H9 (cell line): ENCODE results near the gene ROBO2. TPM values are rescaled to one million over a fixed set of nuclear protein-coding genes. Genes with fewer than 3 reads are reported as not detected.

Experiments
- DNase-seq: peaks from one replicate; pipeline ENCODE4 v3.0.0-alpha.2; 2017
- H2AFZ ChIP-seq: one replicate; pipeline ENCODE4 v1.6.1; 2013; ENCODE audit warnings: mild to moderate bottlenecking, low read length, control low read depth, moderate library complexity
- H2AK5ac ChIP-seq: 2 replicates; pipeline ENCODE4 v1.6.1; 2013; ENCODE audit warnings: low read length, control low read depth, mixed read lengths; ENCODE audit not compliant: insufficient read length
- H2BK120ac ChIP-seq: one replicate; pipeline ENCODE4 v1.6.1; 2013; ENCODE audit warnings: low read depth, mild to moderate bottlenecking, low read length, control low read depth, inconsistent platforms; ENCODE audit not compliant: poor library complexity, severe bottlenecking
- H2BK12ac ChIP-seq: 2 replicates; pipeline ENCODE4 v1.6.1; 2013; ENCODE audit warnings: low read length, control low read depth, mixed read lengths, low read depth; ENCODE audit not compliant: insufficient read length
- H2BK15ac ChIP-seq: 2 replicates; pipeline ENCODE4 v1.6.1; 2013; ENCODE audit warnings: low read depth, low read length, control low read depth
- H2BK20ac ChIP-seq: one replicate; pipeline ENCODE4 v1.6.1; 2013; ENCODE audit warnings: low read depth, mild to moderate bottlenecking, low read length, control low read depth, inconsistent platforms; ENCODE audit not compliant: poor library complexity, severe bottlenecking
- H2BK5ac ChIP-seq: 2 replicates; pipeline ENCODE4 v1.6.1; 2013; ENCODE audit warnings: low read length, control low read depth, mixed read lengths; ENCODE audit not compliant: insufficient read length
- H3K14ac ChIP-seq: 2 replicates; pipeline ENCODE4 v1.6.1; 2013; ENCODE audit warnings: low read length, control low read depth; ENCODE audit not compliant: insufficient read depth
- H3K18ac ChIP-seq: 2 replicates; pipeline ENCODE4 v1.6.1; 2013; ENCODE audit warnings: low read depth, mild to moderate bottlenecking, mixed read lengths, low read length, control low read depth; ENCODE audit not compliant: insufficient read length
- H3K23ac ChIP-seq: 2 replicates; pipeline ENCODE4 v1.6.1; 2013; ENCODE audit warnings: low read length, control low read depth, mixed read lengths, low read depth; ENCODE audit not compliant: insufficient read length
- H3K23me2 ChIP-seq: 2 replicates; pipeline ENCODE4 v1.6.1; 2013; ENCODE audit warnings: low read depth, mild to moderate bottlenecking, mixed read lengths, low read length, control low read depth; ENCODE audit not compliant: insufficient read length, poor library complexity, severe bottlenecking
- H3K27ac ChIP-seq: 2 replicates; pipeline ENCODE4 v1.5.1; 2013; ENCODE audit warnings: low read length, control low read depth, mixed read lengths, low read depth; ENCODE audit not compliant: insufficient read length
- H3K27me3 ChIP-seq: 2 replicates; pipeline ENCODE4 v1.6.1; 2013; ENCODE audit warnings: low read length, control low read depth, inconsistent platforms; ENCODE audit not compliant: insufficient read depth
- H3K4ac ChIP-seq: 2 replicates; pipeline ENCODE4 v1.6.1; 2013; ENCODE audit warnings: low read depth, mild to moderate bottlenecking, control low read depth, inconsistent platforms, low read length, moderate library complexity
- H3K4me1 ChIP-seq: 2 replicates; pipeline ENCODE4 v1.6.1; 2013; ENCODE audit warnings: low read length, control low read depth, inconsistent platforms; ENCODE audit not compliant: insufficient read depth
- H3K4me2 ChIP-seq: 2 replicates; pipeline ENCODE4 v1.6.1; 2013; ENCODE audit warnings: low read length, control low read depth, mixed read lengths; ENCODE audit not compliant: insufficient read length, insufficient read depth
- H3K56ac ChIP-seq: 2 replicates; pipeline ENCODE4 v1.6.1; 2013; ENCODE audit warnings: low read depth, mild to moderate bottlenecking, mixed read lengths, low read length, control low read depth; ENCODE audit not compliant: insufficient read length
- H3K79me1 ChIP-seq: 2 replicates; pipeline ENCODE4 v1.6.1; 2013; ENCODE audit warnings: low read depth, mild to moderate bottlenecking, moderate library complexity, low read length, control low read depth, inconsistent platforms; ENCODE audit not compliant: insufficient read depth, poor library complexity, severe bottlenecking
- H3K79me2 ChIP-seq: 2 replicates; pipeline ENCODE4 v1.6.1; 2013; ENCODE audit warnings: low read length, control low read depth, inconsistent platforms; ENCODE audit not compliant: insufficient read depth
- H3K9ac ChIP-seq: 2 replicates; pipeline ENCODE4 v1.6.1; 2013; ENCODE audit warnings: low read length, control low read depth, mixed read lengths; ENCODE audit not compliant: insufficient read length; ENCODE audit errors: extremely low read depth
- H3K9me3 ChIP-seq: one replicate; pipeline ENCODE4 v1.6.1; 2013; ENCODE audit warnings: low read depth, low read length, inconsistent platforms; ENCODE audit not compliant: control insufficient read depth
- H3T11ph ChIP-seq: one replicate; pipeline ENCODE4 v1.6.1; 2013; ENCODE audit warnings: mild to moderate bottlenecking, low read length, control low read depth, inconsistent platforms
- H4K20me1 ChIP-seq: one replicate; pipeline ENCODE4 v1.6.1; 2013; ENCODE audit not compliant: control insufficient read depth, insufficient read length, insufficient read depth
- H4K5ac ChIP-seq: 2 replicates; pipeline ENCODE4 v1.6.1; 2013; ENCODE audit warnings: low read depth, mild to moderate bottlenecking, mixed read lengths, low read length, control low read depth; ENCODE audit not compliant: insufficient read length
- H4K8ac ChIP-seq: replicated peaks from 2 replicates; pipeline ENCODE4 v1.6.1; 2013; ENCODE audit warnings: low read length, control low read depth, mixed read lengths, low read depth; ENCODE audit not compliant: insufficient read length
- H4K91ac ChIP-seq: 2 replicates; pipeline ENCODE4 v1.6.1; 2013; ENCODE audit warnings: low read depth, mild to moderate bottlenecking, moderate library complexity, mixed read lengths, low read length, control low read depth; ENCODE audit not compliant: insufficient read length
- H3K27ac Mint-ChIP-seq, 3 experiments: 2 replicates in 2 of 3; 3 replicates in 1 of 3; pipeline ENCODE4 v1.8.0; 2020 to 2021; ENCODE audit warnings: mixed read lengths in 3 of 3, mild to moderate bottlenecking in 1 of 3, moderate library complexity in 1 of 3
- H3K27me3 Mint-ChIP-seq: 2 replicates; pipeline ENCODE4 v1.8.0; 2021; ENCODE audit warnings: low read depth, mild to moderate bottlenecking, moderate library complexity, mixed read lengths
- H3K36me3 Mint-ChIP-seq, 3 experiments: 2 replicates in 2 of 3; 3 replicates in 1 of 3; pipeline ENCODE4 v1.8.0; 2020 to 2021; ENCODE audit warnings: low read depth in 3 of 3, mixed read lengths in 3 of 3; ENCODE audit not compliant: insufficient read depth in 1 of 3
- H3K4me1 Mint-ChIP-seq, 2 experiments: 2 replicates each; pipeline ENCODE4 v1.8.0; 2020; ENCODE audit warnings: mixed read lengths in 2 of 2
- H3K4me3 Mint-ChIP-seq, 2 experiments: 2 replicates in 1 of 2; 3 replicates in 1 of 2; pipeline ENCODE4 v1.8.0; 2020 to 2021; ENCODE audit warnings: mild to moderate bottlenecking in 2 of 2, mixed read lengths in 2 of 2, moderate library complexity in 1 of 2
- H3K9me3 Mint-ChIP-seq, 2 experiments: 2 replicates in 1 of 2; 3 replicates in 1 of 2; pipeline ENCODE4 v1.8.0; 2020; ENCODE audit warnings: mild to moderate bottlenecking in 2 of 2, mixed read lengths in 2 of 2, moderate library complexity in 1 of 2
- CTCF ChIP-seq: fragments of 200-600 bp; sonication (generic); conservative IDR thresholded peaks from 3 replicates; pipeline ENCODE4 v1.8.0; 2021; ENCODE audit warnings: antibody characterized with exemption, mild to moderate bottlenecking
- WGBS: extraction: QIAGEN DNeasy Blood & Tissue Kit; methylation state at CpG from one replicate; pipeline ENCODE4 v1.1.7; 2013; ENCODE audit warnings: missing lambda C conversion rate, low lambda C conversion rate, mixed read lengths; ENCODE audit not compliant: insufficient read length; ENCODE audit errors: extremely low coverage; 5-methylcytosine and 5-hydroxymethylcytosine counted together
- total RNA-seq: library from RNA; stranded (reverse); gene quantifications from 2 replicates; pipeline ENCODE4 v1.2.1, GENCODE V29; 2021

ROBO2 gene
- total RNA-seq, 1 experiment from 2014 or later, result 2.3 TPM

GRCh38 chr3:77195766-77196545 is 156.1 kb downstream of the ROBO2 start:
- H3K23ac ChIP-seq, result no peak overlapping the region
- H3K4me1 ChIP-seq, result no peaks in the 10 kb centered on the region
- H3K27me3 ChIP-seq, result no peaks in the 10 kb centered on the region
- no peak overlapping the region for H4K91ac ChIP-seq
- no peak overlapping the region for H2AFZ ChIP-seq
- no peak overlapping the region for H3K18ac ChIP-seq
- no peaks in the 10 kb centered on the region for H3K79me1 ChIP-seq
- H3K14ac ChIP-seq, result no peak overlapping the region
- WGBS, result no CpG with 5 or more reads among the region's 12 CpGs
- no peak overlapping the region for H3K4ac ChIP-seq
- no peak overlapping the region for H4K8ac ChIP-seq
- H3K23me2 ChIP-seq, result no peaks in the 10 kb centered on the region
- H3K79me2 ChIP-seq, result no peaks in the 10 kb centered on the region
- no peak overlapping the region for H3T11ph ChIP-seq
- Mint-ChIP-seq H3K4me3 (no peak overlapping the region), H3K36me3 (no peaks in the 10 kb centered on the region), H3K4me1 (peaks cover 0 to 3% of the 10 kb centered on the region in 2 experiments; a peak in 2 of 4 replicates), H3K9me3 (no peaks in the 10 kb centered on the region), H3K27me3 (no peaks in the 10 kb centered on the region), H3K27ac (no peak overlapping the region)
- no peak overlapping the region for H2BK12ac ChIP-seq
- no peak overlapping the region for H3K9ac ChIP-seq
- H3K4me2 ChIP-seq, result no peak overlapping the region
- TF ChIP-seq CTCF, result no peak
- H4K20me1 ChIP-seq, result no peaks in the 10 kb centered on the region
- H2BK5ac ChIP-seq, result no peak overlapping the region
- H3K9me3 ChIP-seq, result no peaks in the 10 kb centered on the region
- H2BK20ac ChIP-seq, result no peak overlapping the region
- no peak overlapping the region for H4K5ac ChIP-seq
- no peak overlapping the region for H3K56ac ChIP-seq
- H3K27ac ChIP-seq, result no peak overlapping the region
- no peak overlapping the region for H2BK120ac ChIP-seq
- H2AK5ac ChIP-seq, result no peak overlapping the region
- H2BK15ac ChIP-seq, result no peak overlapping the region
- DNase-seq, result no peak
